GM10266 (cell line): ENCODE results near the gene CMIP.

ENCODE experiments used
- DNase-seq: peaks from one replicate; pipeline ENCODE4 v3.0.0; 2012; ENCODE audit errors: extremely low spot score
- TF ChIP-seq, protein P1 (sequence below): IDR thresholded peaks from 2 replicates; pipeline ENCODE4 v1.5.1; 2012; ENCODE audit warnings: mild to moderate bottlenecking, low read depth; ENCODE audit not compliant: control insufficient read depth, insufficient read depth; ENCODE audit errors: missing control alignments

CMIP gene

DNA sequence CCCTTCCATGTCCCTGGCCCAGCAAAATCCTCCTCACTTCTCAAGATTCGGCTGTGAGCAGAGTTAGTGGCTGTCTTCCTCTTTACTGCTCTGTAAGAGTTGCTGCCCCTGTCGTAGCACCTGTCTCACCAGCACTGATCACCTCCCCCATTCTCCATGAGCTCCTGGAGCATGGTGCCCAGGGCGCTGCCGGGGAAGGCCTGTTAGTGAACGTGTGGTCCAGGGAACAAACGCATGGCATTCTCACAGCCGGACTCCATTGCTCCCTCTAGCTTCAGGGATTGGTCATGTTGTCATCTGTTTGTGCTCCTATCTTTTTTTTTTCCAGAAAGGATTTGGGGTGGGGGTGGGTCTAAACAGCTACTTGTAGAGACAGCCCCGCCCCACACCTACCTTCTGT, 141.2 kb downstream of the CMIP start:
- TF ChIP-seq, protein P1, sequence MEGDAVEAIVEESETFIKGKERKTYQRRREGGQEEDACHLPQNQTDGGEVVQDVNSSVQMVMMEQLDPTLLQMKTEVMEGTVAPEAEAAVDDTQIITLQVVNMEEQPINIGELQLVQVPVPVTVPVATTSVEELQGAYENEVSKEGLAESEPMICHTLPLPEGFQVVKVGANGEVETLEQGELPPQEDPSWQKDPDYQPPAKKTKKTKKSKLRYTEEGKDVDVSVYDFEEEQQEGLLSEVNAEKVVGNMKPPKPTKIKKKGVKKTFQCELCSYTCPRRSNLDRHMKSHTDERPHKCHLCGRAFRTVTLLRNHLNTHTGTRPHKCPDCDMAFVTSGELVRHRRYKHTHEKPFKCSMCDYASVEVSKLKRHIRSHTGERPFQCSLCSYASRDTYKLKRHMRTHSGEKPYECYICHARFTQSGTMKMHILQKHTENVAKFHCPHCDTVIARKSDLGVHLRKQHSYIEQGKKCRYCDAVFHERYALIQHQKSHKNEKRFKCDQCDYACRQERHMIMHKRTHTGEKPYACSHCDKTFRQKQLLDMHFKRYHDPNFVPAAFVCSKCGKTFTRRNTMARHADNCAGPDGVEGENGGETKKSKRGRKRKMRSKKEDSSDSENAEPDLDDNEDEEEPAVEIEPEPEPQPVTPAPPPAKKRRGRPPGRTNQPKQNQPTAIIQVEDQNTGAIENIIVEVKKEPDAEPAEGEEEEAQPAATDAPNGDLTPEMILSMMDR, result no peak
- no peak for DNase-seq

- no peak for DNase-seq
- TF ChIP-seq, protein P1, result no peak
These were observed 141.8 kb downstream of the CMIP start for GRCh38 chr16:81586417-81586816.

DNA sequence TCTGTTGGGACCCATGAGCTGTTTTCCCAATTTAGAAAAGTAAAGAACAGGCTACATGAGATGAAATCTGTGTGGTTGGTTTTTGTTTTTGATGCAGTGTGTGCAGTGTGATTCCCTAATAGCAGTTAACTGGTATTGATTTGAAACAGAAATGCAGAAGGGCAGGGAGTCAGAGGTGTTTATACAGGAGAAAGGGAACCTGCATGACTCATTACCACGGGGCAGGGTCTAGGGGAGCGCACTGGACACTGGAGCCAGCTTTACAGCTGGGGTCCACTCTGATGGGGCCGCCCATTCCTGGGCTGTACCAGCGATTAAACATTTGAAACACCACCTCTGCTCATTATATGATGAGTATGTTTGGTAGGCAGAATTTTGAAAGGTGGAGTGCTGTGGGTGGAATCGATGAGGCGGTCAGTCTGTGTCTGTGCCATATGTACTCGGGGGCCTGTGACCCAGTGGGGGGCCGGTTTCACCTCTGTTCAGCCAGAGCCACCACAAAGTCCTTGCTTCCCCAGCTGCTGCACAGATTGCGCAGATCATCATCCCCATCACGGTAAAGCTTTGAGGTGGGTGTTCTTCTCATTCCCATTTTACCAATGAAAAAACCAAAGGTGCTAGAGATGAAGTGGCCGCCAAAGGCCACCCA, 142.5 kb downstream of the CMIP start:
- no peak for DNase-seq
- TF ChIP-seq, protein P1, result no peak

- TF ChIP-seq, protein P1, result no peak
- DNase-seq, result no peak
These were observed 143.1 kb downstream of the CMIP start for GRCh38 chr16:81587626-81588160.

DNA sequence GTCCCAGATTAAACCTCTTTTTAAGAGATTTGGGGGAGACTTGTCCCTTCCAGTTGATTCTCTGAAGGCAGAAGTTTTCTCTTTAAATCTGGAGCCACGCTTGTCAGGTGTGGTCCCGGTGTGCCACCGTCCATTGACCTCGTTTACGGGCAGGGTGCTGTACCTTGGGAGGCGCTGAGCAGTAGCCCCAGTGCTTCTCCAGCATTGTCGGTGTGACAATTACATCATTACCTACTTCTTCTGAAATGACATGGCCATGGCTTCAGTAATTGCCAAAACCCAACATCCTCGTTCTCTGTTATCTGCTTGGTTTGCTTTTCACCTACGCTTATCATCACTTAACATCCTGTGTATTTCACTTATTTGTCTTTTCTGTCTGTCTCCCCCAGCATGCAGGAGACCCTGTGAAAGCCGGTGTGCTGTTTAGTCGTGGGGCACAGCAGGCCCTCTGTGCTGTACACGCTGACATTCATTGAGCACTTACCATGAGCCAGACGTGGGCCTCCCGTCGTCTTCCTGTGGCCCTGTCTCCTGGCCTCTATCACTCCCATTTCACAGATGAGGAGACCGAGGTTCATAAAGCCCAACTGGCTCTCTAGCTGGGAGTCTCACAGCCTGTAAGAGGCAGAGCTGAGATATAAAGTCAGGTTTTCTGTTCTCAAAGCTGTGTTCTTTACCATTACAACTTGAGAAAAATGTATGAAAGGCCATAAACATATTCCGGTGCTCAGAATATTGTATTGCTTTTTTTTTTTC, 143.9 kb downstream of the CMIP start:
- no peak for DNase-seq
- TF ChIP-seq, protein P1, result no peak

- DNase-seq, result no peak
- TF ChIP-seq, protein P1, result no peak
These were observed 145.5 kb downstream of the CMIP start for GRCh38 chr16:81589975-81590650.
